Upper lobe of left lung (tissue), 6 donors: ENCODE measurements around the gene MCAM. TPM values are rescaled to one million over a fixed set of nuclear protein-coding genes. Genes with fewer than 3 reads are reported as not detected.

ENCODE experiments used
- ATAC-seq, 2 donors: fragments of 200-7000 bp; cut with Tn5 transposase; one replicate each; pipeline ENCODE4 v1.9.1; 2022; ENCODE audit warnings: mild to moderate bottlenecking in 2 of 2, moderate library complexity in 2 of 2; ENCODE audit not compliant: low FRiP score in 2 of 2
- DNase-seq, 2 donors: peaks; one replicate each; pipeline ENCODE4 v3.0.0-alpha.2; 2019 to 2020
- H3K27ac ChIP-seq, 4 donors: fragments of 200-600 bp; sonication (generic); one replicate each; pipeline ENCODE4 v1.5.1; 2016 to 2019
- H3K27me3 ChIP-seq, 4 donors: fragments of 200-600 bp; sonication (generic); one replicate each; pipeline ENCODE4 v1.5.1; 2017 to 2019
- H3K36me3 ChIP-seq, 4 donors: fragments of 200-600 bp; sonication (generic); one replicate each; pipeline ENCODE4 v1.5.1; 2016 to 2019
- H3K4me1 ChIP-seq, 4 donors: fragments of 200-600 bp; sonication (generic); one replicate each; pipeline ENCODE4 v1.5.1; 2018 to 2019
- H3K4me3 ChIP-seq, 4 donors: fragments of 200-600 bp; sonication (generic); one replicate each; pipeline ENCODE4 v1.5.1; 2017 to 2019; ENCODE audit warnings: mild to moderate bottlenecking in 2 of 4, moderate library complexity in 1 of 4
- H3K9me3 ChIP-seq, 4 donors: fragments of 200-600 bp; sonication (generic); one replicate each; pipeline ENCODE4 v1.5.1; 2018 to 2019
- CTCF ChIP-seq, 6 experiments: fragments of 450-650 bp in 4 of 6; fragments of 200-600 bp in 2 of 6; sonication (generic) in 2 of 6; IDR thresholded peaks; one replicate each; pipeline ENCODE4 v1.5.1; 2016 to 2019; ENCODE audit warnings: antibody characterized with exemption in 6 of 6
- EP300 ChIP-seq, 4 donors: sonication (generic); formaldehyde crosslinking; IDR thresholded peaks; one replicate each; pipeline ENCODE4 v1.5.1; 2017; ENCODE audit warnings: antibody characterized with exemption in 4 of 4, control low read depth in 2 of 4
- POLR2A ChIP-seq, 4 donors: fragments of 450-650 bp; IDR thresholded peaks; one replicate each; pipeline ENCODE4 v1.5.1; 2016 to 2017; ENCODE audit warnings: antibody characterized with exemption in 4 of 4, mild to moderate bottlenecking in 2 of 4
- POLR2AphosphoS5 ChIP-seq, 2 donors: sonication (generic); formaldehyde crosslinking; IDR thresholded peaks; one replicate each; pipeline ENCODE4 v1.5.1; 2017; ENCODE audit warnings: antibody characterized with exemption in 2 of 2
- WGBS, 2 donors: methylation state at CpG; one replicate each; pipeline ENCODE4 v1.1.5; 2017 to 2018; 5-methylcytosine and 5-hydroxymethylcytosine counted together
- total RNA-seq, 6 donors: library from RNA; depleted of rRNA in 4 of 6; stranded (reverse); fragments of >200 nt in 4 of 6; gene quantifications; one replicate each; pipeline versions ENCODE4 v1.1.0 to v1.2.1, GENCODE V29; 2016 to 2021
- donor health status: DM: no; HTN: no; CAD: no; lungs with moderate emphysema.
- donor health status: DM: no; HTN: yes; CAD: no; lungs with severe emphysema.

The MCAM gene
- total RNA-seq, 6 donors from 2014 or later = 39.8 to 222 (median 76.5) TPM

- DNase-seq = no peak
- 98 to 99% methylated on average over 10 of the region's 10 CpGs for WGBS, 2 donors
- no peak for ATAC-seq
Observed at GRCh38 chr11:119290894-119291497, 25.9 kb downstream of the MCAM start.

GRCh38 chr11:119288219-119288618 lies 28.7 kb downstream of the MCAM start:
- TF ChIP-seq POLR2A (IDR thresholded peaks at IDR 0.05) (no peak), POLR2AphosphoS5 (IDR thresholded peaks at IDR 0.05) (no peak), CTCF (IDR thresholded peaks at IDR 0.05) (no peak), EP300 (IDR thresholded peaks at IDR 0.05) (no peak)
- H3K4me3 ChIP-seq = no peak overlapping the region
- H3K9me3 ChIP-seq = peaks cover 0 to 7% (median 3%) of the 10 kb centered on the region in 4 donors
- WGBS, 2 donors = 83 to 92% methylated on average over 3 of the region's 3 CpGs
- no peaks in the 10 kb centered on the region for H3K27me3 ChIP-seq
- H3K4me1 ChIP-seq = no peaks in the 10 kb centered on the region
- no peak for ATAC-seq
- H3K27ac ChIP-seq = no peak overlapping the region
- no peak for DNase-seq
- H3K36me3 ChIP-seq = peaks cover 0 to 54% (median 30%) of the 10 kb centered on the region in 4 donors

More at GRCh38 chr11:119290894-119291497, 25.9 kb downstream of the MCAM start:
- Histone ChIP-seq H3K27me3 (no peaks in the 10 kb centered on the region), H3K36me3 (peaks cover 0 to 46% (median 21%) of the 10 kb centered on the region in 4 donors), H3K9me3 (peaks cover 0 to 7% (median 3%) of the 10 kb centered on the region in 4 donors), H3K4me3 (no peak overlapping the region), H3K27ac (no peak overlapping the region), H3K4me1 (no peaks in the 10 kb centered on the region)
- TF ChIP-seq POLR2AphosphoS5 (IDR thresholded peaks at IDR 0.05) (no peak), CTCF (IDR thresholded peaks at IDR 0.05) (no peak), POLR2A (IDR thresholded peaks at IDR 0.05) (no peak), EP300 (IDR thresholded peaks at IDR 0.05) (no peak)

- H3K36me3 ChIP-seq = peaks cover 0 to 47% (median 28%) of the 10 kb centered on the region in 4 donors
Observed at GRCh38 chr11:119285431-119285830, 31.5 kb downstream of the MCAM start.

GRCh38 chr11:119284344-119285157 lies 32.4 kb downstream of the MCAM start:
- ATAC-seq (peak in 1 of 2 donors; percentile 56), DNase-seq (no peak)
- Histone ChIP-seq H3K9me3 (no peaks in the 10 kb centered on the region), H3K4me1 (no peaks in the 10 kb centered on the region), H3K27ac (no peak overlapping the region), H3K4me3 (no peak overlapping the region), H3K27me3 (no peaks in the 10 kb centered on the region), H3K36me3 (peaks cover 0 to 51% (median 23%) of the 10 kb centered on the region in 4 donors)
- WGBS, 2 donors = 66 to 68% methylated on average over 9 of the region's 9 CpGs
- TF ChIP-seq POLR2AphosphoS5 (IDR thresholded peaks at IDR 0.05) = no peak
- TF ChIP-seq POLR2A (IDR thresholded peaks at IDR 0.05) = no peak
- TF ChIP-seq EP300 (IDR thresholded peaks at IDR 0.05) = no peak
- TF ChIP-seq CTCF (IDR thresholded peaks at IDR 0.05) = peak in 4 of 6 experiments; percentile 19 to 49 (median 26)

More at GRCh38 chr11:119285431-119285830, 31.5 kb downstream of the MCAM start:
- ATAC-seq (no peak), DNase-seq (no peak)
- Histone ChIP-seq H3K27ac (no peak overlapping the region), H3K4me1 (no peaks in the 10 kb centered on the region), H3K9me3 (no peaks in the 10 kb centered on the region), H3K27me3 (no peaks in the 10 kb centered on the region), H3K4me3 (no peak overlapping the region)
- 97% methylated on average over 9 of the region's 9 CpGs for WGBS, 2 donors
- TF ChIP-seq CTCF (IDR thresholded peaks at IDR 0.05) (no peak), POLR2A (IDR thresholded peaks at IDR 0.05) (no peak), EP300 (IDR thresholded peaks at IDR 0.05) (no peak)
